ENCODE measurements around the gene DOC2A. TPM values are rescaled to one million over a fixed set of nuclear protein-coding genes. Genes with fewer than 3 reads are reported as not detected.

DOC2A gene
- total and polyA plus RNA-seq, 9 of the 15 experiments (the other 6 are each of a cell fraction or from before 2014, with no cell fraction given) = 0.03 to 0.38 (median 0.28) TPM; not detected in 1

- Histone ChIP-seq H3K4me2 (ENCODE audit: insufficient read depth, low read length) (no peak overlapping the region), H3K9me3 (replicated peaks; ENCODE audit: control insufficient read depth, insufficient read depth, low read depth, low read length) (no peaks in the 10 kb centered on the region), H3K4me1 (replicated peaks in 1 of 2; ENCODE audit: control insufficient read depth in 2 of 2, insufficient read depth in 2 of 2, low read length in 2 of 2) (peaks cover 0 to 34% of the 10 kb centered on the region in 2 experiments; a peak in 2 of 5 replicates), H3K9ac (ENCODE audit: insufficient read depth in 1 of 2, low read depth in 2 of 2, low read length in 2 of 2) (peak overlapping the region in 1 of 2 experiments; percentile 35; a peak in 2 of 4 replicates), H3K36me3 (ENCODE audit: control insufficient read depth, insufficient read depth, low read length) (no peaks in the 10 kb centered on the region), H3K9me1 (ENCODE audit: control insufficient read depth, insufficient read depth, low read length) (peaks cover 4% of the 10 kb centered on the region), H3K27me3 (ENCODE audit: control insufficient read depth in 2 of 2, insufficient read depth in 2 of 2, low read length in 2 of 2) (peaks cover 17 to 77% of the 10 kb centered on the region in 2 experiments), H2AFZ (ENCODE audit: low read depth, low read length) (no peak overlapping the region), H3K79me2 (ENCODE audit: control insufficient read depth, insufficient read depth, low read length) (no peaks in the 10 kb centered on the region), H4K20me1 (replicated peaks; ENCODE audit: control insufficient read depth, insufficient read depth, low read length) (peaks cover 13% of the 10 kb centered on the region; the same call in 1 of the 2 replicates), H3K4me3 (no peak overlapping the region), H3K27ac (ENCODE audit: extremely low read depth, low read depth, low read length) (no peak overlapping the region)
- POLR2A ChIA-PET = interaction anchor here (0.6 kb wide), 1 partner anchor 154 kb away, joined by 5 read pairs; no protein-coding TSS in a partner anchor
- ATAC-seq = no peak
- FAIRE-seq = no peak
- in situ Hi-C loops (cut with MboI) = loop anchor here (10.0 kb wide), 1 partner anchor 332 kb away; no protein-coding TSS in a partner anchor
- no TSS peak for BruUV-seq (replicated peaks)
- WGBS (ENCODE audit: insufficient coverage, low coverage, missing lambda C conversion rate) = 4% methylated on average over 15 of the region's 18 CpGs
- CTCF ChIA-PET (ENCODE audit: low intra/inter-chr PET ratio) = no interaction called here
- intact Hi-C loops (cut with micrococcal nuclease) = loop anchor here (10.0 kb wide), 1 partner anchor 212 kb away; the partner anchor contains the start of genes PAGR1 and PRRT2
- DNase-seq (ENCODE audit: extremely low read depth in 1 of 4, low spot score in 3 of 4) = no peak
- no peak for TF ChIP-seq FOS (IDR thresholded peaks at IDR 0.05; ENCODE audit: extremely low read depth, insufficient read length)
- TF ChIP-seq MXI1 (IDR thresholded peaks at IDR 0.05; ENCODE audit: low read depth, low read length) = no peak
- no peak for TF ChIP-seq GATAD2A (IDR thresholded peaks at IDR 0.05)
- TF ChIP-seq BRF1 (IDR thresholded peaks at IDR 0.05; ENCODE audit: borderline replicate concordance, extremely low read depth, insufficient read length) = no peak
- TF ChIP-seq, protein P1, sequence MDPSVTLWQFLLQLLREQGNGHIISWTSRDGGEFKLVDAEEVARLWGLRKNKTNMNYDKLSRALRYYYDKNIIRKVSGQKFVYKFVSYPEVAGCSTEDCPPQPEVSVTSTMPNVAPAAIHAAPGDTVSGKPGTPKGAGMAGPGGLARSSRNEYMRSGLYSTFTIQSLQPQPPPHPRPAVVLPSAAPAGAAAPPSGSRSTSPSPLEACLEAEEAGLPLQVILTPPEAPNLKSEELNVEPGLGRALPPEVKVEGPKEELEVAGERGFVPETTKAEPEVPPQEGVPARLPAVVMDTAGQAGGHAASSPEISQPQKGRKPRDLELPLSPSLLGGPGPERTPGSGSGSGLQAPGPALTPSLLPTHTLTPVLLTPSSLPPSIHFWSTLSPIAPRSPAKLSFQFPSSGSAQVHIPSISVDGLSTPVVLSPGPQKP (CRISPR knock-in tag; IDR thresholded peaks at IDR 0.05) = no peak
- TF ChIP-seq FOXP1 (CRISPR knock-in tag; IDR thresholded peaks at IDR 0.05) = no peak
- no peak for TF ChIP-seq ETS2 (tag; IDR thresholded peaks at IDR 0.05; ENCODE audit: borderline replicate concordance, poor library complexity, severe bottlenecking)
- TF ChIP-seq POLR3A (IDR thresholded peaks at IDR 0.05; ENCODE audit: borderline replicate concordance, extremely low read depth, insufficient read depth, insufficient read length) = no peak
- no peak for TF ChIP-seq ARHGAP35 (IDR thresholded peaks at IDR 0.05; ENCODE audit: partially characterized antibody)
- no peak for TF ChIP-seq ARNT (IDR thresholded peaks at IDR 0.05)
Observed at GRCh38 chr16:30026449-30026848, 15.6 kb upstream of the DOC2A start.
